HCT116 (cell line): ENCODE measurements around the gene SLC12A7. TPM values are rescaled to one million over a fixed set of nuclear protein-coding genes. Genes with fewer than 3 reads are reported as not detected.

Source experiments
- ATAC-seq: fragments of 200-7000 bp; cut with Tn5 transposase; 2 replicates; pipeline ENCODE4 v1.9.1; 2020; ENCODE audit warnings: mild to moderate bottlenecking, moderate library complexity
- Bru-seq: library from RNA; stranded (reverse); fragments of 400-500 nt; gene quantifications from one replicate; lab custom pipeline; 2021; lab: Mats Ljungman, UMichigan
- BruChase-seq, 2 experiments: library from RNA; stranded (reverse); fragments of 400-500 nt; gene quantifications; one replicate each; lab custom pipeline; 2021; lab: Mats Ljungman, UMichigan
- BruUV-seq: library from RNA; stranded (reverse); fragments of 400-500 nt; replicated peaks from 2 replicates; lab custom pipeline; 2021; lab: Mats Ljungman, UMichigan
- CTCF ChIA-PET: fragments of 300-600 bp; sonication (Branson Sonifier 250); formaldehyde crosslinking; loops from one replicate; lab custom pipeline; 2021; ENCODE audit warnings: antibody characterized with exemption; lab: Charles Lee
- POLR2A ChIA-PET: fragments of 300-600, 350-600 bp; sonication (Branson Sonifier 250); formaldehyde crosslinking; loops from one replicate; lab custom pipeline; 2021; ENCODE audit warnings: antibody characterized with exemption; lab: Charles Lee
- RAD21 ChIA-PET, 2 experiments: fragments of 300-600 bp; sonication (Branson Sonifier 250); formaldehyde crosslinking; loops; one replicate each; lab custom pipeline; 2023; ENCODE audit warnings: low total read pairs in 2 of 2; ENCODE audit not compliant: uncharacterized antibody in 2 of 2, unreplicated experiment in 2 of 2, low non-redundant PET in 1 of 2; lab: Charles Lee
- DNase-seq: peaks from one replicate; pipeline ENCODE4 v3.0.0-alpha.2; 2010; ENCODE audit warnings: low read depth, low spot score
- H2AFZ ChIP-seq: fragments of 200-600 bp; shearing (Covaris generic), sonication (generic); 2 replicates; pipeline ENCODE4 v1.6.1; 2017; ENCODE audit warnings: low read depth, mixed run types, mixed read lengths, antibody characterized with exemption, low read length; ENCODE audit not compliant: poor library complexity, severe bottlenecking
- H3K27ac ChIP-seq: 2 replicates; pipeline ENCODE4 v1.5.1; 2012; ENCODE audit warnings: low read depth, low read length
- H3K27me3 ChIP-seq: fragments of 200-600 bp; sonication (generic); 2 replicates; pipeline ENCODE4 v1.6.1; 2016; ENCODE audit warnings: mixed run types, low read length, mixed read lengths; ENCODE audit not compliant: insufficient read depth
- H3K36me3 ChIP-seq, 2 experiments: fragments of 200-500 bp in 1 of 2; fragments of 200-600 bp in 1 of 2; sonication (Bioruptor generic) in 1 of 2; sonication (generic) in 1 of 2; 2 replicates each; pipeline versions ENCODE4 v1.5.1 to v1.6.1; 2014 to 2016; ENCODE audit warnings: low read length in 2 of 2, inconsistent platforms in 1 of 2, mixed read lengths in 1 of 2, mixed run types in 1 of 2; ENCODE audit not compliant: insufficient read depth in 2 of 2, control insufficient read depth in 1 of 2
- H3K4me1 ChIP-seq, 2 experiments: fragments of 200-600 bp in 1 of 2; sonication (generic) in 1 of 2; 2 replicates each; pipeline versions ENCODE4 v1.5.1 to v1.6.1; 2012 to 2017; ENCODE audit warnings: low read length in 2 of 2, inconsistent platforms in 1 of 2, mild to moderate bottlenecking in 1 of 2, mixed read lengths in 1 of 2, mixed run types in 1 of 2, moderate library complexity in 1 of 2; ENCODE audit not compliant: insufficient read depth in 2 of 2, control insufficient read depth in 1 of 2
- H3K4me2 ChIP-seq: fragments of 200-600 bp; sonication (generic); 2 replicates; pipeline ENCODE4 v1.6.1; 2017; ENCODE audit warnings: mixed run types, low read length, mixed read lengths
- H3K4me3 ChIP-seq, 2 experiments: fragments of 200-600 bp in 1 of 2; sonication (generic) in 1 of 2; replicated peaks in 1 of 2; 2 replicates each; pipeline ENCODE4 v1.5.1; 2011 to 2016; ENCODE audit warnings: low read length in 2 of 2, control low read depth in 1 of 2, low read depth in 1 of 2, mild to moderate bottlenecking in 1 of 2, mixed read lengths in 1 of 2, mixed run types in 1 of 2
- H3K79me2 ChIP-seq: fragments of 200-600 bp; sonication (generic); 2 replicates; pipeline ENCODE4 v1.6.1; 2017; ENCODE audit warnings: mild to moderate bottlenecking, mixed run types, low read length, moderate library complexity, mixed read lengths; ENCODE audit not compliant: insufficient read depth
- H3K9ac ChIP-seq: fragments of 200-600 bp; sonication (generic); 2 replicates; pipeline ENCODE4 v1.6.1; 2016; ENCODE audit warnings: low read length, mixed read lengths
- H3K9me2 ChIP-seq: fragments of 200-600 bp; sonication (generic), shearing (Covaris generic); 2 replicates; pipeline ENCODE4 v1.6.1; 2017; ENCODE audit warnings: mixed run types, mild to moderate bottlenecking, moderate library complexity; ENCODE audit not compliant: insufficient read depth
- H3K9me3 ChIP-seq, 2 experiments: fragments of 200-500 bp in 1 of 2; fragments of 200-600 bp in 1 of 2; sonication (Bioruptor generic) in 1 of 2; sonication (generic) in 1 of 2; 2 replicates each; pipeline ENCODE4 v1.6.1; 2014 to 2017; ENCODE audit warnings: low read length in 2 of 2, mixed read lengths in 2 of 2, inconsistent platforms in 1 of 2, low read depth in 1 of 2, mild to moderate bottlenecking in 1 of 2, mixed run types in 1 of 2, moderate library complexity in 1 of 2; ENCODE audit not compliant: control insufficient read depth in 1 of 2, insufficient read depth in 1 of 2
- H4K20me1 ChIP-seq: fragments of 200-600 bp; sonication (generic), shearing (Covaris generic); 2 replicates; pipeline ENCODE4 v1.6.1; 2017; ENCODE audit warnings: mixed run types, mild to moderate bottlenecking, moderate library complexity; ENCODE audit not compliant: insufficient read depth
- CEBPB ChIP-seq: IDR thresholded peaks from 2 replicates; pipeline ENCODE4 v1.6.1; 2012; ENCODE audit warnings: low read depth
- EZH2 ChIP-seq: fragments of 200-600 bp; sonication (generic); IDR thresholded peaks from 2 replicates; pipeline ENCODE4 v1.6.1; 2017; ENCODE audit warnings: antibody characterized with exemption, mixed run types
- POLR2A ChIP-seq: IDR thresholded peaks from 2 replicates; pipeline ENCODE4 v1.7.0; 2011; ENCODE audit warnings: borderline replicate concordance; ENCODE audit not compliant: insufficient read depth, insufficient read length; ENCODE audit errors: extremely low read depth
- POLR2AphosphoS5 ChIP-seq: IDR thresholded peaks from 2 replicates; pipeline ENCODE4 v1.6.1; 2011; ENCODE audit warnings: mild to moderate bottlenecking, low read depth, low read length, moderate library complexity
- YY1 ChIP-seq: IDR thresholded peaks from 2 replicates; pipeline ENCODE4 v1.6.1; 2011; ENCODE audit warnings: low read length, low read depth, moderate library complexity, mild to moderate bottlenecking; ENCODE audit not compliant: insufficient replicate concordance; ENCODE audit errors: extremely low read depth
- ZFX ChIP-seq: fragments of 450-650 bp; IDR thresholded peaks from 2 replicates; pipeline ENCODE4 v1.6.1; 2017
- intact Hi-C: fragments of 100-400 bp; cut with micrococcal nuclease; formaldehyde crosslinking; loops from 2 replicates; pipeline ENCODE4 v1.10.0; 2022
- long read RNA-seq: library from polyadenylated mRNA; unstranded; transcript quantifications from one replicate; pipeline ENCODE4 v2.0.0, GENCODE V29; 2021; ENCODE audit not compliant: unreplicated experiment
- polyA plus RNA-seq: library from polyadenylated mRNA; unstranded; fragments of >200 nt; gene quantifications from 2 replicates; pipeline ENCODE4 v1.2.1, GENCODE V29; 2012; ENCODE audit warnings: missing spikeins
- total RNA-seq: library from RNA; stranded (reverse); gene quantifications from one replicate; pipeline ENCODE4 v1.2.1, GENCODE V29; 2021; ENCODE audit not compliant: unreplicated experiment
- TF ChIP-seq, protein P1 (sequence below): IDR thresholded peaks from 2 replicates; pipeline ENCODE4 v1.6.1; 2012; ENCODE audit warnings: low read depth
- TF ChIP-seq, protein P2 (sequence below): IDR thresholded peaks from 2 replicates; pipeline ENCODE4 v1.6.1; 2012

The SLC12A7 gene
- total RNA-seq (29.6 TPM), Bru-seq, nascent RNA (percentile 47 among the genes with signal in this experiment), BruChase-seq, experiment 1, labeled RNA remaining after a 6-hour chase (percentile 67 among the genes with signal in this experiment), BruChase-seq, experiment 2, labeled RNA remaining after a 2-hour chase (percentile 56 among the genes with signal in this experiment)
- polyA plus RNA-seq, result 23.5 and 27.2 TPM in 2 replicates
- long read RNA-seq, full-length matches to known transcripts, result 5 of 41 reads
- long read RNA-seq, partial matches to known transcripts, result 17 of 41 reads
- long read RNA-seq, other reads (novel, unspliced or antisense), result 19 of 41 reads

DNA sequence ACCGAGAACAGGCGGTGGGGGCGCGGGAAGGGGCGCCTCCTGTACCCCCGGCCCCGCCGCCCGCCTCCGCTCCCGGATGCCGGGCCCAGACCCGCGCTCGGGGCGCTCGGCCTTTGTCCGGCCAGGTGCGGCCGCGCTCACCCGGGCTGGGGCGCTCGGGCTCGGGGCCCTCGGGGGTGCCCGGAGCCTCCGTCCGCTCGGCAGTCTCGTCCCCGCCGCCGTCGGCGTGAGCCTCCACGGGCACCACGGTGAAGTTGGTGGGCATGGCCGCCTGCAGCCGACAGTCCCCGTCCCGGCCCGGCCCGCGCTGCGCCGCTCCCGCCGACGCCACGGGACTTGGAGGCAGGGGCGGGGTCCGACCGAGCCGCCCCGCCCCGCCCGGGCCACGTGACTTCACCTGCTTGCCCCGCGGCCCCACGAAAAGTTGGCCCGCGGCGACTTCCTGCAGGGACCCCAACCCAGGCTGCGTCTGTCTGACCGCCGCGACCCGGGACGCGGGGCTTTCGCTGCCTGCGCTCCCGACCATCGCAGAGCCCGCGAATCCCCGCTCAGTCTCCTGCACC, at the start of gene SLC12A7:
Gene SLC12A7, minus strand, starts transcription at position 337 of the 563 bp plus-strand sequence. Its CDS starts 72 bp downstream, at position 265.
- H4K20me1 ChIP-seq, result no peaks in the 10 kb centered on the region
- intact Hi-C loops, result no loop called here
- H3K4me2 ChIP-seq, result peak within 1 kb of the TSS; percentile 81
- ChIA-PET RAD21 (interaction anchor here in 1 of 2 experiments (0.7 kb wide), 1 partner anchor 137 kb away, joined by 3 read pairs; no protein-coding TSS in a partner anchor), POLR2A (no interaction called here), CTCF (no interaction called here)
- TF ChIP-seq CEBPB (no peak), EZH2 (no peak), YY1 (peak; percentile 12), POLR2A (peak; percentile 73), POLR2AphosphoS5 (peak; percentile 83), ZFX (peak; percentile 95; the same call in 1 of the 2 replicates)
- TF ChIP-seq, protein P1, sequence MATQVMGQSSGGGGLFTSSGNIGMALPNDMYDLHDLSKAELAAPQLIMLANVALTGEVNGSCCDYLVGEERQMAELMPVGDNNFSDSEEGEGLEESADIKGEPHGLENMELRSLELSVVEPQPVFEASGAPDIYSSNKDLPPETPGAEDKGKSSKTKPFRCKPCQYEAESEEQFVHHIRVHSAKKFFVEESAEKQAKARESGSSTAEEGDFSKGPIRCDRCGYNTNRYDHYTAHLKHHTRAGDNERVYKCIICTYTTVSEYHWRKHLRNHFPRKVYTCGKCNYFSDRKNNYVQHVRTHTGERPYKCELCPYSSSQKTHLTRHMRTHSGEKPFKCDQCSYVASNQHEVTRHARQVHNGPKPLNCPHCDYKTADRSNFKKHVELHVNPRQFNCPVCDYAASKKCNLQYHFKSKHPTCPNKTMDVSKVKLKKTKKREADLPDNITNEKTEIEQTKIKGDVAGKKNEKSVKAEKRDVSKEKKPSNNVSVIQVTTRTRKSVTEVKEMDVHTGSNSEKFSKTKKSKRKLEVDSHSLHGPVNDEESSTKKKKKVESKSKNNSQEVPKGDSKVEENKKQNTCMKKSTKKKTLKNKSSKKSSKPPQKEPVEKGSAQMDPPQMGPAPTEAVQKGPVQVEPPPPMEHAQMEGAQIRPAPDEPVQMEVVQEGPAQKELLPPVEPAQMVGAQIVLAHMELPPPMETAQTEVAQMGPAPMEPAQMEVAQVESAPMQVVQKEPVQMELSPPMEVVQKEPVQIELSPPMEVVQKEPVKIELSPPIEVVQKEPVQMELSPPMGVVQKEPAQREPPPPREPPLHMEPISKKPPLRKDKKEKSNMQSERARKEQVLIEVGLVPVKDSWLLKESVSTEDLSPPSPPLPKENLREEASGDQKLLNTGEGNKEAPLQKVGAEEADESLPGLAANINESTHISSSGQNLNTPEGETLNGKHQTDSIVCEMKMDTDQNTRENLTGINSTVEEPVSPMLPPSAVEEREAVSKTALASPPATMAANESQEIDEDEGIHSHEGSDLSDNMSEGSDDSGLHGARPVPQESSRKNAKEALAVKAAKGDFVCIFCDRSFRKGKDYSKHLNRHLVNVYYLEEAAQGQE, result no peak
- TF ChIP-seq, protein P2, sequence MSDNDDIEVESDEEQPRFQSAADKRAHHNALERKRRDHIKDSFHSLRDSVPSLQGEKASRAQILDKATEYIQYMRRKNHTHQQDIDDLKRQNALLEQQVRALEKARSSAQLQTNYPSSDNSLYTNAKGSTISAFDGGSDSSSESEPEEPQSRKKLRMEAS, result peak; percentile 41; the same call in 1 of the 2 replicates
- peaks cover 0 to 6% of the 10 kb centered on the region in 2 experiments; a peak in 1 of 4 replicates for H3K36me3 ChIP-seq
- peaks cover 44% of the 10 kb centered on the region; the same call in 1 of the 2 replicates for H3K79me2 ChIP-seq
- H3K4me1 ChIP-seq, result peaks cover 8 to 21% of the 10 kb centered on the region in 2 experiments
- DNase-seq, result no peak
- no TSS peak for BruUV-seq
- no peaks in the 10 kb centered on the region for H3K9me2 ChIP-seq
- H2AFZ ChIP-seq, result no peak within 1 kb of the TSS
- H3K4me3 ChIP-seq, result peak within 1 kb of the TSS; percentile 67 to 77
- ATAC-seq, result peak; percentile 88
- H3K27ac ChIP-seq, result peak within 1 kb of the TSS; percentile 71; the same call in 1 of the 2 replicates
- H3K9me3 ChIP-seq, result no peaks in the 10 kb centered on the region
- no peaks in the 10 kb centered on the region for H3K27me3 ChIP-seq
- H3K9ac ChIP-seq, result peak within 1 kb of the TSS; percentile 86
